PC-3 (cell line): ENCODE measurements around the gene OXCT1.

Experiments used
- EZH2 ChIP-seq: fragments of 300-600 bp; sonication (generic); IDR thresholded peaks from one replicate; pipeline ENCODE4 v1.6.1; 2017; ENCODE audit warnings: antibody characterized with exemption, mild to moderate bottlenecking, low read length; ENCODE audit not compliant: unreplicated experiment
- EZH2phosphoT487 ChIP-seq: fragments of 300-600 bp; sonication (generic); IDR thresholded peaks from 2 replicates; pipeline ENCODE4 v1.6.1; 2018; ENCODE audit warnings: mild to moderate bottlenecking, antibody characterized with exemption, low read length, borderline replicate concordance
- TF ChIP-seq, protein P1 (sequence below): fragments of 300-600 bp; sonication (generic); conservative IDR thresholded peaks from 2 replicates; pipeline ENCODE4 v1.5.1; 2017; ENCODE audit warnings: antibody characterized with exemption, low read depth, mild to moderate bottlenecking, low read length

DNA sequence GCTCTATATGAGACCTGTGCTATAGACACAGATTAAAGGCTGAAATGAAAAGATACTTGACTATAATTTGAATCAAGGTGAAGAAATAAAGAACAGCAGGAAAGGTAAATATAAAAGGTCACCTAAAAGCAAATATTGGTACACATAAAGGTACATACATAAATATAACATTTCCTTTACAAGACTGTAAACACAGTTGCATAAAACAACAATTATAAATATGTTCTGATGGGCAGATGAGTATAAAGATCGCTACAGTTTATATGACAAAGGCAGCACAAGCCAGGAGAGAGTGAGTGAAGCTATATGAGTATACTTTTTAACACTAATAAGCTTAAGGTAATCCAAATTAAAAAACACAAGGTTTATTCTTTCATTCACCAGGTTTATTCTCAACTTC is 114.5 kb downstream of the OXCT1 start:
- TF ChIP-seq, protein P1, sequence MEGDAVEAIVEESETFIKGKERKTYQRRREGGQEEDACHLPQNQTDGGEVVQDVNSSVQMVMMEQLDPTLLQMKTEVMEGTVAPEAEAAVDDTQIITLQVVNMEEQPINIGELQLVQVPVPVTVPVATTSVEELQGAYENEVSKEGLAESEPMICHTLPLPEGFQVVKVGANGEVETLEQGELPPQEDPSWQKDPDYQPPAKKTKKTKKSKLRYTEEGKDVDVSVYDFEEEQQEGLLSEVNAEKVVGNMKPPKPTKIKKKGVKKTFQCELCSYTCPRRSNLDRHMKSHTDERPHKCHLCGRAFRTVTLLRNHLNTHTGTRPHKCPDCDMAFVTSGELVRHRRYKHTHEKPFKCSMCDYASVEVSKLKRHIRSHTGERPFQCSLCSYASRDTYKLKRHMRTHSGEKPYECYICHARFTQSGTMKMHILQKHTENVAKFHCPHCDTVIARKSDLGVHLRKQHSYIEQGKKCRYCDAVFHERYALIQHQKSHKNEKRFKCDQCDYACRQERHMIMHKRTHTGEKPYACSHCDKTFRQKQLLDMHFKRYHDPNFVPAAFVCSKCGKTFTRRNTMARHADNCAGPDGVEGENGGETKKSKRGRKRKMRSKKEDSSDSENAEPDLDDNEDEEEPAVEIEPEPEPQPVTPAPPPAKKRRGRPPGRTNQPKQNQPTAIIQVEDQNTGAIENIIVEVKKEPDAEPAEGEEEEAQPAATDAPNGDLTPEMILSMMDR, result no peak
- TF ChIP-seq EZH2phosphoT487 (no peak), EZH2 (no peak)
